ENCODE data around the gene B3GNT8.

Gene B3GNT8

DNA sequence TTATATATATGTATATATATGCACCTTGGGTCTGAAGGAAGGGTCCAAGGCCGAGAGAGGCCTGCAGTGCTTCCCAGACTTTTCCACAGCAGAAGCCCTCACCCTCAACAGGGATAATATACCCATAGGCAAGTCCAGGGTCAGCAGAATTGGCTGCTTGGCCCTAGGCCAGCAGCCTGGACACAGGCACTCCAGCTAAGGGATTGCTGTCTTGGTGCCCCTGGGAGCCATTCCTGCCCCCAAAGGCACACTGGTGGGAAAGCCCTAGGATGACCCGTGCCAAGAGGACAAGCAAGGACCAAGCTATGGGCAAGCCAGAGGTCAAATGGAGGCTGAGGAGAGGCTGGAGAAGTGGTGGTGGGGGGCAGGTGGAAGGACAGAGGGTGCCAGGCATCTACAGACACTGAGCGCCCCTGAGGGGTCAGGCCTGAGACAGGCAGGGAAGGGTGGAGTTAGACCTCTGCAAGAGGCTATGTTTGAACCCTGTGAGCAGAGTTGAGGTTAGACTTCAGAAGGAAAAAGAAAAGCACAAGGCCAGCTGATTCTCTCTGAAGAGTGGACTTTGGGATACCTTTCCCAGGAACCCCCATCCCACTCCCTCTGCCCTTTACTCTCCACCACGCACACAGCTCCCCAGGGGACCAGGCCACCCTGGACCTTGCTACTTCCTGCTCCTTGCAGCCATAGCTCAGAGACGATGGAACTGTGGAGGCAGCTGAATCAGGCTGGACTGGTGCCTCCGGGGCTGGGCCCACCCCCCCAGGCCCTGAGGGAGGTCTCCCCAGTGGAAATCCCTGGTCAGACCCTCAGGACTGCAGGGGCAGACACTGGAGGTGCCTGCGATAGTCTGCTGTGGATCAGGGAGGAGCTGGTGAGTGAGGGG, 15.5 kb upstream of the B3GNT8 start, which contains the start of gene ERICH4:
Gene ERICH4, plus strand, starts transcription at position 684 of the 883 bp plus-strand sequence. Its CDS starts 14 bp downstream, at position 698.
- Histone ChIP-seq H2AFZ (peak within 1 kb of the TSS; percentile 19), H3K4me1 (no peaks in the 10 kb centered on the region), H3K36me3 (ENCODE audit: control insufficient read depth, insufficient read depth, low read length) (no peaks in the 10 kb centered on the region), H3K79me2 (no peaks in the 10 kb centered on the region), H3K4me3 (ENCODE audit: low read depth, low read length) (no peak within 1 kb of the TSS), H3K9ac (no peak within 1 kb of the TSS), H3K9me3 (ENCODE audit: control insufficient read depth, low read length) (no peaks in the 10 kb centered on the region), H3K4me2 (ENCODE audit: low read length) (no peak within 1 kb of the TSS), H3K27me3 (ENCODE audit: control insufficient read depth, insufficient read depth, low read length) (no peaks in the 10 kb centered on the region), H3K27ac (no peak within 1 kb of the TSS)
- no peak for TF ChIP-seq CTCF (IDR thresholded peaks at IDR 0.05)

GRCh38 chr19:41441321-41441945, 14.3 kb upstream of the B3GNT8 start:
- H3K4me2 ChIP-seq (ENCODE audit: low read length): no peak overlapping the region
- no peak overlapping the region for H3K4me3 ChIP-seq (ENCODE audit: low read depth, low read length)
- no peak overlapping the region for H3K27ac ChIP-seq
- no peaks in the 10 kb centered on the region for H3K36me3 ChIP-seq (ENCODE audit: control insufficient read depth, insufficient read depth, low read length)
- H3K9ac ChIP-seq: no peak overlapping the region
- H3K27me3 ChIP-seq (ENCODE audit: control insufficient read depth, insufficient read depth, low read length): no peaks in the 10 kb centered on the region
- TF ChIP-seq CTCF (IDR thresholded peaks at IDR 0.05): no peak
- no peaks in the 10 kb centered on the region for H3K9me3 ChIP-seq (ENCODE audit: control insufficient read depth, low read length)
- H2AFZ ChIP-seq: no peak overlapping the region
- no peaks in the 10 kb centered on the region for H3K79me2 ChIP-seq
- H3K4me1 ChIP-seq: no peaks in the 10 kb centered on the region

- Histone ChIP-seq H3K4me3 (ENCODE audit: low read depth, low read length) (peak within 1 kb of the TSS; percentile 100), H3K4me2 (ENCODE audit: low read length) (peak within 1 kb of the TSS; percentile 82), H3K36me3 (ENCODE audit: control insufficient read depth, insufficient read depth, low read length) (no peaks in the 10 kb centered on the region), H3K9ac (peak within 1 kb of the TSS; percentile 68), H3K79me2 (no peaks in the 10 kb centered on the region), H3K9me3 (ENCODE audit: control insufficient read depth, low read length) (no peaks in the 10 kb centered on the region), H3K27me3 (ENCODE audit: control insufficient read depth, insufficient read depth, low read length) (no peaks in the 10 kb centered on the region), H3K27ac (peak within 1 kb of the TSS; percentile 91), H2AFZ (peak within 1 kb of the TSS; percentile 82), H3K4me1 (no peaks in the 10 kb centered on the region)
- peak; percentile 45 for TF ChIP-seq CTCF (IDR thresholded peaks at IDR 0.05)
These were observed 12.5 kb upstream of the B3GNT8 start, which contains the start of gene DMAC2 for GRCh38 chr19:41439441-41440222. Gene DMAC2 (minus strand): TSS chr19:41439912. CDS start chr19:41439899, 13 bp downstream.

DNA sequence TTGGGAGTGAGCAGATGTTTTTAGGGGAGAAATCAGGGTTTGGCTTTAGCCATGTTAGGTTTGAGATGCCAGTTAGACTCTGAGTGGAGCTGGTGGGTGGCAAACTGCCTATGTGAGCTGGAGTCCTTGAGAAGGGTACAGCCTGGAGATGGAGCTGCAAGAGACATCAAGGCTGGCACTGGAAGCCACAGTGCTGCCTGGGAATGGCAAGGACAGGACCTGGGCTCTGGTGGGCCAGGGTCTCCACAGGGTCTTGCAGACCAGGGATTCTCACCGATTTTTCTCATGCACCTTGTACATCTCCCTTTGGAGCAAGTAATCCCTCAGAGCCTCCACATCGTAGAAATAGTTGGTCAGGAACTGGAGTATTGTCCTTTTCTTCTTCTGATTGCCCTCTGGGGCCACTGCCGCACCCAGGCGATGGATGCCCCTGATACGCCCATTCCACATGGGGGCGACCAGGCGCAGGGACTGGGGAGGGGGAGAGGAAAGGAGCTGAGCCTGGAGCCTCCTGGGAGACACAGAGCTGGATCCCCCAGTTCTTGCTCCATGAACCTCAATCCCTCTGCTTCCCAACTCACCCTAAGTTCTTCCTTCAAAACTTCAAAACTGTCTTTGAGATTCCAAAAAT, 10.9 kb upstream of the B3GNT8 start:
- Histone ChIP-seq H3K27me3 (ENCODE audit: control insufficient read depth, insufficient read depth, low read length) (no peaks in the 10 kb centered on the region), H3K27ac (no peak overlapping the region), H2AFZ (no peak overlapping the region), H3K4me2 (ENCODE audit: low read length) (no peak overlapping the region), H3K9me3 (ENCODE audit: control insufficient read depth, low read length) (no peaks in the 10 kb centered on the region), H3K9ac (no peak overlapping the region), H3K36me3 (ENCODE audit: control insufficient read depth, insufficient read depth, low read length) (no peaks in the 10 kb centered on the region), H3K4me1 (no peaks in the 10 kb centered on the region), H3K4me3 (ENCODE audit: low read depth, low read length) (no peak overlapping the region), H3K79me2 (no peaks in the 10 kb centered on the region)
- no peak for TF ChIP-seq CTCF (IDR thresholded peaks at IDR 0.05)
